ENCODE results near the gene BDH1.

DNA sequence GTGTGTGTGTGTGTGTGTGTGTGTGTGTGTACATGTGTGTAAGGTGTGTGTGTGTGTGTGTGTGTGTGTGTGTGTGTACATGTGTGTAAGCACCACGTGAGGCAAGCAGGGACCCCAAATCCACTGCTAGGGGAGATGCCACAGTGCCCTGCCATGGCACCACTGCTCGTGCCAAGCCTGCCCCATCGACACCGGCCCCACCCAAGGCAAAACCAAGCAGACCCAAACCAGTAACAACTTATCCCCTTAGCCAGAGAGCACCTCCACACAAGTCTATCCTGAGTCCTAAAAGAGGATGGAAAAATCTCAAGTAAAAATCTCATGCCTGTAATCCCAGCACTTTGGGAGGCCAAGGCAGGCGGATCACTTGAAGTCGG lies 45.1 kb downstream of the BDH1 start:
- TF ChIP-seq, protein P1, sequence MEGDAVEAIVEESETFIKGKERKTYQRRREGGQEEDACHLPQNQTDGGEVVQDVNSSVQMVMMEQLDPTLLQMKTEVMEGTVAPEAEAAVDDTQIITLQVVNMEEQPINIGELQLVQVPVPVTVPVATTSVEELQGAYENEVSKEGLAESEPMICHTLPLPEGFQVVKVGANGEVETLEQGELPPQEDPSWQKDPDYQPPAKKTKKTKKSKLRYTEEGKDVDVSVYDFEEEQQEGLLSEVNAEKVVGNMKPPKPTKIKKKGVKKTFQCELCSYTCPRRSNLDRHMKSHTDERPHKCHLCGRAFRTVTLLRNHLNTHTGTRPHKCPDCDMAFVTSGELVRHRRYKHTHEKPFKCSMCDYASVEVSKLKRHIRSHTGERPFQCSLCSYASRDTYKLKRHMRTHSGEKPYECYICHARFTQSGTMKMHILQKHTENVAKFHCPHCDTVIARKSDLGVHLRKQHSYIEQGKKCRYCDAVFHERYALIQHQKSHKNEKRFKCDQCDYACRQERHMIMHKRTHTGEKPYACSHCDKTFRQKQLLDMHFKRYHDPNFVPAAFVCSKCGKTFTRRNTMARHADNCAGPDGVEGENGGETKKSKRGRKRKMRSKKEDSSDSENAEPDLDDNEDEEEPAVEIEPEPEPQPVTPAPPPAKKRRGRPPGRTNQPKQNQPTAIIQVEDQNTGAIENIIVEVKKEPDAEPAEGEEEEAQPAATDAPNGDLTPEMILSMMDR (IDR thresholded peaks at IDR 0.05; ENCODE audit: low read depth, low read length) = no peak
- TF ChIP-seq, protein P2, sequence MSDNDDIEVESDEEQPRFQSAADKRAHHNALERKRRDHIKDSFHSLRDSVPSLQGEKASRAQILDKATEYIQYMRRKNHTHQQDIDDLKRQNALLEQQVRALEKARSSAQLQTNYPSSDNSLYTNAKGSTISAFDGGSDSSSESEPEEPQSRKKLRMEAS (IDR thresholded peaks at IDR 0.05; ENCODE audit: low read depth, low read length) = no peak
- TF ChIP-seq MYC (IDR thresholded peaks at IDR 0.05; ENCODE audit: low read depth, low read length) (no peak), POLR2A (IDR thresholded peaks at IDR 0.05; ENCODE audit: extremely low read depth, insufficient read length) (no peak)
